Mesothelial cell of epicardium (in vitro differentiated cells): ENCODE results near the gene LCN6. TPM values are rescaled to one million over a fixed set of nuclear protein-coding genes. Genes with fewer than 3 reads are reported as not detected.
A peak's percentile ranks its signal among the peaks of the same experiment; 100 is the strongest.

Source experiments
- DNase-seq, 2 experiments: peaks; one replicate each; pipeline ENCODE4 v3.0.0; 2021; ENCODE audit warnings: low spot score in 2 of 2; ENCODE audit not compliant: unreplicated experiment in 2 of 2
- H3K27ac Mint-ChIP-seq: 2 replicates; pipeline ENCODE4 v1.8.0; 2021; ENCODE audit warnings: mixed read lengths
- H3K27me3 Mint-ChIP-seq: 2 replicates; pipeline ENCODE4 v1.8.0; 2021; ENCODE audit warnings: low read depth, mixed read lengths
- H3K36me3 Mint-ChIP-seq: 2 replicates; pipeline ENCODE4 v1.8.0; 2021; ENCODE audit warnings: mixed read lengths
- H3K4me1 Mint-ChIP-seq: 2 replicates; pipeline ENCODE4 v1.8.0; 2021; ENCODE audit warnings: mixed read lengths
- H3K4me3 Mint-ChIP-seq: 2 replicates; pipeline ENCODE4 v1.8.0; 2021; ENCODE audit warnings: mild to moderate bottlenecking, moderate library complexity, mixed read lengths
- H3K9me3 Mint-ChIP-seq: 2 replicates; pipeline ENCODE4 v1.8.0; 2021; ENCODE audit warnings: mixed read lengths
- total RNA-seq: library from RNA; stranded (reverse); gene quantifications from 3 replicates; pipeline ENCODE4 v1.2.1, GENCODE V29; 2021
- TF ChIP-seq, protein P1 (sequence below): fragments of 200-600 bp; sonication (generic); IDR thresholded peaks from one replicate; pipeline ENCODE4 v1.5.0; 2021; ENCODE audit warnings: antibody characterized with exemption; ENCODE audit not compliant: unreplicated experiment

The LCN6 gene
- total RNA-seq, 1 donor from 2014 or later = not detected

DNA sequence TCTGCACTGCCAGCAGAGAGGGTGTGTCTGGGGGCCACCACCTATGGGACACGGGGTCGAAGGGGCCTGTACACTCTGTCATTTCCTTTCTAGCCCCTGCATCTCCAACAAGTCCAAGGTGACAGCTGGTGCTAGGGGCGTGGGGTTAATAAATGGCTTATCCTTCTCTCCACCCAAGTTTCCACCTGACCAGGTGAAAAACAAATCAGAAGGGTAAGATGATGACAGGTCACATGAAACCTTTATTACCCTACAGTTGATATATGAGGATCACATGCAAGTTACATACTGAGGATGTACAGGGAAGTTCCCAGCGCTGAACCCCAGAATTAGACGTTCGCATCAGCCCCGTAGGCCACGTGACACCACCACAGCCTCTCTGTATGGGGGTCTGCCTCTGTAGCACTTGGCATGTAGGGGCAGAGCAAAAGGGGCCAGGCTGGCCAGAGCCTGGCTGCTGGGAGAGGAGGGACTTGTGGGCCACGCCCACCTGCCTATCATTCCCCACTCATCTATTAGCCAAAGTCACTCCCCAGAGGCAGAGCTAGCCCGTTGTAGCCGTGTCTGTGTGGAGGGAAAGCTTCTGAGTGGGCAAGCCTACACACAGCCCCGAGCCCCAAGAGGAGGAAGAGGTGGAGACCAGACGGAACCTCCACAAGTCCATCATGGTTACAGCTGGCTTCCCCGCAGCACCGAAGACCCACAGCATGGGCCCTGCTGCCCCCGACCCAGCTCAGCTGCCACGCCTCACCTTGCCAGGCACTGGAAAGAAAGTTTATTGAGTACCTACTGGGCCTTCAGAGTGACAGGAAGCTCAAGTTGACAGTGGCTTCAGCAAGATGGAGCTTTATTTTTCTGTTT, 45.0 kb upstream of the LCN6 start:
- peaks cover 67% of the 10 kb centered on the region for H3K4me1 Mint-ChIP-seq
- peak overlapping the region; percentile 47 for H3K4me3 Mint-ChIP-seq
- no peak for DNase-seq

DNA sequence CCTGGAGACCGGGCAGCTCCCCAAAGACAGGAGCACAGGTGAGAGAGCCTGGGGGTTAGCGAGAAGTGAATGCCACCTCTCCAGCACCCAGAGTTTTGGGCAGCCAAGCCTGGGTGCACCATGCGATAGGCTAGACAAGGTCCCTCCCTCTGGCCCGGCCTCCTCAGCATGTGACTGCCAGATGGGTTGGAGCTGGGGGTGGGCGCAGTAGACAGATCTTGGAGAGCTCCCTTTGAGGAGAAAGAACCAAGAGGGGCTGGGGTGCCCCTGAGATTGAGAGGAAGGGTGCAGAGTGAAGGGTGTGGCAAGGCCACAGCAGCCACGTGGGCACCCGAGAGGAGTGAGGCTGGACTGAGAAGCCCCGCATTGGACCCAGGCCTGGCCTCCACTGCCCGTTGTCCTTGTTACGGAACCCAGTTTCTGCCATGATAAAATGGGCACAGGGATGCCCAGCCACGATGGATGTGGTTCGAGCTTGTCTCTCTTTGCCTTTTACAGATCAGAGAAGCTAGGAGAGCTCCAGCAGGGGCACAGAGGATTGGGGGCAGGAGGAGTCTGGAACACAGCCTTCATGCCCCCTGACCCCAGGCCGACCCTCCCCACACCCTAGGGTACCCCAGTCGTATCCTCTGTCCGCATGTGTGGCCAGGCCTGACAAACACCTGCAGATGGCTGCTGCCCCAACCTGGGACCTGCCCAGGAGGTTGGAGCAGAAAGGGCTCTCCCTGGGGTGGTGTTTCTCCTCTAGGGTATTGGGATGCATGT, 44.2 kb upstream of the LCN6 start:
- Mint-ChIP-seq H3K4me1 (peaks cover 73% of the 10 kb centered on the region), H3K27me3 (no peaks in the 10 kb centered on the region), H3K9me3 (no peaks in the 10 kb centered on the region), H3K36me3 (peaks cover 6% of the 10 kb centered on the region), H3K27ac (peak overlapping the region; percentile 43), H3K4me3 (peak overlapping the region; percentile 76)
- TF ChIP-seq, protein P1, sequence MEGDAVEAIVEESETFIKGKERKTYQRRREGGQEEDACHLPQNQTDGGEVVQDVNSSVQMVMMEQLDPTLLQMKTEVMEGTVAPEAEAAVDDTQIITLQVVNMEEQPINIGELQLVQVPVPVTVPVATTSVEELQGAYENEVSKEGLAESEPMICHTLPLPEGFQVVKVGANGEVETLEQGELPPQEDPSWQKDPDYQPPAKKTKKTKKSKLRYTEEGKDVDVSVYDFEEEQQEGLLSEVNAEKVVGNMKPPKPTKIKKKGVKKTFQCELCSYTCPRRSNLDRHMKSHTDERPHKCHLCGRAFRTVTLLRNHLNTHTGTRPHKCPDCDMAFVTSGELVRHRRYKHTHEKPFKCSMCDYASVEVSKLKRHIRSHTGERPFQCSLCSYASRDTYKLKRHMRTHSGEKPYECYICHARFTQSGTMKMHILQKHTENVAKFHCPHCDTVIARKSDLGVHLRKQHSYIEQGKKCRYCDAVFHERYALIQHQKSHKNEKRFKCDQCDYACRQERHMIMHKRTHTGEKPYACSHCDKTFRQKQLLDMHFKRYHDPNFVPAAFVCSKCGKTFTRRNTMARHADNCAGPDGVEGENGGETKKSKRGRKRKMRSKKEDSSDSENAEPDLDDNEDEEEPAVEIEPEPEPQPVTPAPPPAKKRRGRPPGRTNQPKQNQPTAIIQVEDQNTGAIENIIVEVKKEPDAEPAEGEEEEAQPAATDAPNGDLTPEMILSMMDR = no peak
- DNase-seq = no peak

More for the DNA sequence above, 45.0 kb upstream of the LCN6 start:
- Mint-ChIP-seq H3K27me3 (no peaks in the 10 kb centered on the region), H3K27ac (peak overlapping the region; percentile 69), H3K9me3 (no peaks in the 10 kb centered on the region), H3K36me3 (peaks cover 6% of the 10 kb centered on the region)
- TF ChIP-seq, protein P1 = no peak

DNA sequence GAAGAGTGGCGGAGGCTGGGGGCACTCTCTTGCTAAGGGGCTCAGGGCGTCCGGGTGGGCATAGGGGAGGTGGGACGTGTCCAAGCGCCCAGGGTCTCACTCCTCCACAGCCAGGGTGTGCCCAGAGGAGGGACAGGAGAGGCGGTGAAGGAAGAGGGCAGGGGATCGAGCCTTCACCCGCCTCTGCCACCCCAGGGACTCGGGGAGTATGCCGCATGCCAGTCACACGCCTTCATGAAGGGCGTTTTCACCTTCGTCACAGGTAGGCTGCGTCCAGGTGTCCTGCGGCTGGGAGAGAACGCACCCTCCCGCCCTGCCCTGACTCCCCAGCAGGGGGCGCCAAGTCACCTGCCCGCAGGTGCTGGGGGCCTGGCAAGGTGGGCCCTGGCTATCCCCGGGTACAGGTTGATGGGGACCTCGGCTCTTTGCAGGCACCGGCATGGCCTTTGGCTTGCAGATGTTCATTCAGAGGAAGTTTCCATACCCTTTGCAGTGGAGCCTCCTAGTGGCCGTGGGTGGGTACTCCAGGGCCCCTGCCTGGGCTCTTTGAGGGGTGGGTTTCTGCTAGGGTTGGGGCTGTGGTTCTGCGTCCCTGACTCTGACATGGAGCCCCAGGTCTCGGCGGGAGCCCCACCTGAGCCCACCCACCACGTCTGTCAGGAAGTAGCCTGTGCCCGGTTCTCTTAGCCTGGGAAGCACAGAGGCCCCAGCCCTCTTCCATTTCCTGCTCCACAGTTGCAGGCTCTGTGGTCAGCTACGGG, 43.4 kb upstream of the LCN6 start:
- H3K27me3 Mint-ChIP-seq = peaks cover 1% of the 10 kb centered on the region
- H3K27ac Mint-ChIP-seq = peak overlapping the region; percentile 95
- TF ChIP-seq, protein P1 = peak; percentile 100
- peaks cover 6% of the 10 kb centered on the region for H3K36me3 Mint-ChIP-seq
- no peaks in the 10 kb centered on the region for H3K9me3 Mint-ChIP-seq
- peaks cover 69% of the 10 kb centered on the region for H3K4me1 Mint-ChIP-seq
- DNase-seq = peak; percentile 57 to 75
- H3K4me3 Mint-ChIP-seq = peak overlapping the region; percentile 76

DNA sequence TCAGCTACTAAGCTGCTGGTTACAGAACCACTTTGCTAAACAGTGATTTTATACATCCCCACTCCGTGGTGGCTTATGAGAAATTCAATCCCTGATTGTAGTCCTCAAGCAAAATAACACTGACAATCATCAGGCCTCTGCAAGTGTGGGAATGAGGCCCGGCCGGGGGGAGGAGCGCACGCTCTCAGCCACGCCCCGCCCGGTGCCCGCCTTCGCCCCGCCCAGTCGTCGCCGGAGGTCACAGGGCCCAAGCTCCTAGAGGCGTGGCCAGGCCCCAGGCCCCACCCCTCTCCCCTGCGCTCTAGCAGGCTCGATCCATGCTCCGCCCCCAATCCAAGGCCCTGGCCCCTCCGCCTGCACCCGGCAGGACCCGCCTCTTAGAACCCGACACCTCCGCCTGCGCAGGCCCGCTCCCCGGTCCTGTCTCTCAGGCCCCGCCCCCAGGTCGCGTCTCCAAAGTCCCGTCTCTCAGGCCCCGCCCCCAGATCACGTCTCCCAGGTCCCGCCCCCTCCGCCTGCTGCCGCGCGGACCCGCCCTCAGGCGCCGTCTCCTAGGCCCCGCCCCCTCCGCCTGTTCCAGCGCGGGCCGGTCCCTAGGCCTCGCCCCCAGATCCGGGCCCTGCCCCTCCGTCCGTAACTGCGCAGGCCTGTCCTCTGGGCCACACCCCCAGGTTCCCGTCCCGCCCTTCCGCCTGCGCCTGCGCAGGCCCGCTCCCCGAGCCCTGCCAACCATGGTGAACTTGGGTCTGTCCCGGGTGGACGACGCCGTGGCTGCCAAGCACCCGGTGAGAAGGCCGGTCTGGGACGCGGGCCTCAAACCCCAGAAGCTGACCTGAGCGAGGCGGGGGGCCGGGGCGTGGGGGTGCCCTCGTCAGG, 42.6 kb upstream of the LCN6 start, which contains the start of gene TMEM141:
TMEM141 (plus strand) TSS at position 705 of the 876 bp plus-strand sequence; CDS start at position 732, 27 bp downstream.
- H3K27ac Mint-ChIP-seq = peak within 1 kb of the TSS; percentile 97
- peak within 1 kb of the TSS; percentile 76 for H3K4me3 Mint-ChIP-seq
- TF ChIP-seq, protein P1 = no peak
- H3K9me3 Mint-ChIP-seq = no peaks in the 10 kb centered on the region
- peak; percentile 100 for DNase-seq
- peaks cover 62% of the 10 kb centered on the region for H3K4me1 Mint-ChIP-seq
- peaks cover 6% of the 10 kb centered on the region for H3K36me3 Mint-ChIP-seq
- peaks cover 1% of the 10 kb centered on the region for H3K27me3 Mint-ChIP-seq
